NCI-H1092 (cell line): ENCODE measurements around the gene GPR180.
A peak's percentile ranks its signal among the peaks of the same experiment; 100 is the strongest.

Source experiments
- DNase-seq: peaks from one replicate; lab custom pipeline; 2025; lab: John Stamatoyannopoulos, UW

GPR180 gene

DNA sequence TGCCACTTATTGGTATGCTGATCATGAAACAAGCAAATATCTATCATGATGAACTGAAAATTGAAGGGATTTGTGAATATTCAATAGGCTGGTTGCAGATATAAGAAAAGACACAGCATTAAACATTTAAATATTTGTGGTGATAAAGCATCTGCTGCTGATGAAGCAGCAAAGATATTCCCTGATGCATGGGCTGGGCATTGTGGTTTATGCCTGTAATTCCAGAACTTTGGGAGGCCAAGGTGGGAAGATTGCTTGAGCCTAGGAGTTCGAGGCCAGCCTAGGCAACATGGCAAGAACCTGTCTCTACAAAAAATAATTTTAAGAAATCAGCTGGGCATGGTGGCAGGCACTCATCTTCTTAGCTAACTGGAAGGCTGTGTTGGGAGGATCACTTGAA, 54.5 kb downstream of the GPR180 start:
- DNase-seq, result no peak

DNA sequence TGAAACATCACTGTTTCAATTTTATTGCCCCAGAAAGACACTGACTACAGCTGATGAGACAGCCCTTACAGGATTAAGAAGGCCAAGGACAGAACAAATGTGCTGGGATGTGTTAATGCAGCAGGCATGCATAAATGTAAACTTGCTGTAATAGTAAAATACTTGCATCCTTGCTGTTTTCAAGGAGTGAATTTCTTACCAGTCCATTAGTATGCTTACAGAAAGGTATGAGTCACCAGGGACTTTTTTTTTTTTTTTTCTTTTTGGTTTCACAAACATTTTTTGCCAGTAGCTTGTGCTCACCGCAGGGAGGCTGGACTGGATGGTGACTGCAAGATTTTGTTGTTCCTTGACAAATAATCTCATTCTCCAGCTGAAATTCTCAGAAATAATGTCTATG, 55.1 kb downstream of the GPR180 start:
- no peak for DNase-seq

DNA sequence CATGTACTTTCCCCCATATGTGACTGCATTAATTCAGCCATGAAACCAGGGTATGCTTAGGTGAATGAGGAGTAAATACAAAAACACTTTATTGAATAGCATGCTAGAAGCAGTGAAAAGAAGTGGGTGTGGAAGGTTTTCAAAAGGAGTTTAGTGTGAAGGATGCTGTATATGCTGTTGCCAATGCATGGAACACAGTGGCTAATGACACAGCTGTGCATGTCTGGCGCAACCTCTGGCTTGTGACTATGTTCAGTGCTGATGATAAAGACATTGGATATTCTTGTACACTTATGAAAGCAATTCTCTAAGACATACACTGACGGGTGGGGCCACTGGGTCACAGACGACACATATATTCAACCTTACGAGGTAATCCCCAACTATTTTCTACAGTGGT, 55.5 kb downstream of the GPR180 start:
- DNase-seq, result no peak

GRCh38 chr13:94658926-94659597, 57.4 kb downstream of the GPR180 start:
- DNase-seq, result no peak

DNA sequence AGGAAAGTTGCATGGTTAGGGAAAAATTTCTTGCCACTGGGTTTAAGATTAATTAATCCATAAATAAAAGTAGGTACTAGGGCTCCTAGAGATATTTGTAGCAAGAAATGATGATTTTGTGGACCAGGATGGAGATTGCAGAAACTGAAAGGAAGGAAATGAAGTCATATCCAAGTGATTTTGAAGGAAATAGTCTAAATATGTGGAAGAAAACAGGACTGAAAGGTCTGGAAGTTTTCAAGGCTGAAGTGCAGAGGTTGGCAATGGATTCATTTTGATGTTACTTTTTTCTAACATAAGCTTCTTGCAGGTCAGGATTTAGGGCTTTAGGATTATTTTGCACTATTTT, 57.9 kb downstream of the GPR180 start:
- no peak for DNase-seq

- DNase-seq, result peak; percentile 18
Measured at GRCh38 chr13:94660695-94661326, 59.2 kb downstream of the GPR180 start.

DNA sequence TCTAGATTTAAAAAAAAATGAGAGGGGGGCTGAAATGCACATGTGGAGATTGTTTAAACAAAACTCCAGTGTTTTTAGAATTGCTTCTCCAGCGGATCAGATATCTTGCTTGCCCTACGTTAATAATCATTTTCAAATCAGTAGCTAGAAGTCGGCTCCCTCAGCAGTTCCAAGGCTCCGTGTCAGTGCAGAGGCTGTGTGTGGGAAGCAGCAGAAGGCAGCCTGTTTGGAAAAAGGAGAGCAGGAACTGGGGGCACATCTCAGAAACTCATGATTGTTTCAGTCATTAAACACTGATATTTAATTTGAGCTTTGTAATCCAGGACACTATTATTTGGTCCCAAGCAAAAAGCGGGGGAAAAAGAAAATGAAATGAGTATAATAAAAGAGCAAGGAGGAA, 59.7 kb downstream of the GPR180 start:
- DNase-seq, result no peak

DNA sequence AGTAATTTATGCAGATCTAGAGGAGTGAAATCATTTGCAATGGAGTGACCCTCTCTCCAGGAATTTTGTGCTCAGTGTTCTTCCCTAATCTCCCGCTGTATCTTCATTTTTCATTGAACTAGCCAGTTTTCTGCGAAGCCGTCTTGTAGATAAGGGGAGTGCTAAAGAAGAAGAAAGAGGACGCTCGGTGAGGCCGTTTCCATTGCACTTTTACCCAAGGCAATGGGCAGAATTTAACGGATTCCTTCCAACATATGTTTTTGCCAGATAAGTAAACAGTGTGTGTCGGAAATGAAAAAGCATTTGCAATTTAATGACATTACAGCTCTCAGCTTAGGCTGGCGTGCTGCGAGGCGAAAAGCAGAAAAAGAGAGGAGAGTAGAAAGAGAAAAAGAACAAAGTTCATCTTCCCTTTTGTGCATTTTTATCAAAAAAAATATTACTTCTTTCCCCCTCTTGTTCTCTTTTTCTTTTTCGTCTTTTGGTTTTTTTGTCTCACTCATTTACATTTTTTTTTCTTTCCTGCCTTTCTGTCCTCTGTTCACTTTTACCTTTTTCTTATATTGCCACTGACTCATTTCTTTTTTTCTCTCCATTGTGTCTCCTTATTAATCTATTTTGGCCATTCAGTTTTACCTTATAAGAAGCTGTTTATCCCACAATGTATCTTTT, 60.8 kb downstream of the GPR180 start:
- DNase-seq, result no peak

DNA sequence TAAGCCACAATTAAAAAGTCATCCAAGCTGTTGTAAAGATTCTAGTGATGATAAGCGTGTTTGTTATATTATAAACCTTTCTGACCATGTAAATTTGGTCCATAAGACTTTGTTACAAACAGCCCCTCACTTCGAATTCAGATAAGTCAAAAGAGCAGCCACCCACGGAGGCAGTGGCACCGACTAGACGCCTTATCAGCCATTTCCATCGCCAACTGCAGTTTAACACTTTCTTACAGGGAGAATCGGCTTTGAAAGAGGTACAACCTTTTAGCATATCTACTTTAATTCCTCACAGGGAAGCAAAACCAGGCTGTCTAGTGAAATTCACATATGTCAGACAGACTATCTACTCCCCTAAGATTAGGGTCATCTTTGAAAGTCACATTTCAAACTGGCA, 63.2 kb downstream of the GPR180 start:
- DNase-seq, result no peak

DNA sequence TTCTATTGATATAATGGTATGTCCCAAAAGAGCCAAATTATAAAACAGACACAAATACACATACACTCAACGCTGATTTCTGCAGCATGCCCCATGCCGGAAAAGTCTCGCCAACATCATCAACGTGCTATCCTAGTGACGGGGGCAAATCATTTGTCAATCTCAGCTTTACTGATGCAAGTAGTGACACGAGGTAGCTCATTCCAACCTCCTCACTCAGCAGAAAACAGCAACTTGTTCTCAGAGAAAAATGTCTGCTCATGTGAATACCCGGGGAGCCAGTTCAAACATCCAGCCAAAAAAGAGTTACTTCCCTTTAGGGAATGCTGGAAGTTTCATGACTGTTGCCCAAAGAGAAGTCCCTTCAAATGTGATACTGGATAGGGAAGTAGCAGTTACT, 64.4 kb downstream of the GPR180 start:
- DNase-seq, result no peak

DNA sequence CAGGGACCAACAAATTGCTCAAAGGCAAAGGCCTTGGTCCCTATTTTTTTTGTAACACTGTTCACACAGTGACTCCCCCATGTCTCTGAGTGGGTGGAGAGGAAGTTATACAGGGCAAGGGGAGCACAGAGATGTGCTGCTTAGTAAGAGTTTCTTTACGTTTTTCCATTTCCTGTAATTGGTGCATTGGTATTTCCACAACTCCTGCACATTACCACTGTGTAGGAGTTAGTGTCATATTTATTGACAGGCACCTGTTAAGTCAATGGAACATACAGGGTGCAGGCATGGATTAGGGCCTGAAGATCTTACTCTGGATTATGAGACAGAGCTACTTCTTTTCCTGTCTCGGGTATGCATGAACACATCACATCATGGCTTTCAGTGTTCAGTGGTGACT, 65.5 kb downstream of the GPR180 start:
- DNase-seq, result no peak

- DNase-seq, result no peak
Measured at GRCh38 chr13:94672400-94672799, 70.7 kb downstream of the GPR180 start.

DNA sequence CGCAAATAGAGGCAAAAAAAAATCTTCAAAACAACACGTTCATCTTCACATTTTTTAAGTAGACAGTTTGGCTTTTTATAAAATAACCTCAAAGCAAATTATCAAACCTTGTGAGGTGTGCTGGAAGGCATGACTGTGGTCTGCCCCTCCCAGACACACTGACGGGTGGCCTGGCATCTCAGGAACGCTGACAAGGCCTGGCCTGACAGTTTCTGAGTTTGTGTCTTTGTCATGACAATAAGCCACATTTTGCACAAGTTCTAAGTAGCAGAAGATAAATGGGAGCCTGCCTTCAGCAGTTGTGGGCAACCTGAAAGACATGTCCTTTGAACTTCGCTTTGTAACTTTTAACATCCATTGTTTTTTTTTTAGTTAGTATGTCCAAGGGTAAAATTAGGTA, 72.2 kb downstream of the GPR180 start:
- no peak for DNase-seq

DNA sequence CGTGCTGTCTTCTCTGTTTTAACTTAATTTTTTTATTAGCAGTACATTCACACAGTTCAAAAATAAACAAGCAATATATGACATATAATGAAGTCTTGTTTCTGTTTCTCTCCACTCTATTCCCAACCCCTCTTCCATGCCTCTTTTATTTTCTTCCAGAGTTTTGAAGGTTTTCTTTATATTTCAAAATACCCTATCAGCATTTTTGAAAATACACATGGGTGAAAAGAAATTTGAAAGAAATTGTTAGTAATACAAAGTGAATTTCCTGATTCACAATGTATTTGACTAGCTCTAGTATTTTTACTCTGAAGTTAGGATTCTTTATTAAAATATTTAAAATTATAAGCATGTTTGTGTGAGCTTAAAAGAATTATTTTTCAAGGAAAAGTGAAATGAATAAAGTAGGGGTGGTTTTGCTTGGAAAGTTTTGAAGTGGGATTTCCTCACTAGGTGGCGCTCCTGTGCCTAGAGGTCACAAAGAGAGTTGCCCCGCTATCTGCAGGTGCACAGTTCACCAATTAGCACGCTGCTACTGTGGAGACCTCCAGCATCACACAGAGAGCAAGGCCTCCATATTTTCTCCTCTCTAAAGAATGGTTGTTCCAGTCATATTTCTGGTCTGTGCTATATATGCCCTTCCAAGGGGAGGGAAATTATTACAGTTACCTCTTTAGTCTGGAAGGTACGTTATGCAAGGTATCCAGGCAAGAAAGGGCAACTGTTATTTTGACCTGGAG, 73.1 kb downstream of the GPR180 start:
- peak; percentile 87 for DNase-seq

DNA sequence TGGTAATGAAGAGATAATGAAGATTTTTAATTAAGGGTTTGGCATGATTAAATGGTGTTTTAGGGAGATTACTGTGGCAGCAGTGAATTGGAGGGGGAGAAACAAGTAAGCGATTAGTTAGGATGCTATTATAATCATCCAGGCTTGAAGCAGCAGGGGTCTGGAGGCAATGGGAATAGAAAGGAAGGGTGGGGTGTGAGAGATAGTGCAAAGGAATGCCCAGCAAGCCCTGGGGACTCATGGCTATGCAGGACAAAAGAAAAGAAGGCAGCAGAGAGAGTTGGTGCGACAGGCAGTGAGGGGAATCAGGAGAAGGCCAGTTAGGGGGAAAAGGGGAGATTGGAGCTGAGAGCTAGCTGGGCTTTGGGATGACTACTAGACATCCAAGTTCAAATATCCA, 76.1 kb downstream of the GPR180 start:
- DNase-seq, result no peak

GRCh38 chr13:94678845-94679244, 77.2 kb downstream of the GPR180 start:
- DNase-seq, result no peak

GRCh38 chr13:94679614-94680013, 78.0 kb downstream of the GPR180 start:
- DNase-seq, result no peak

DNA sequence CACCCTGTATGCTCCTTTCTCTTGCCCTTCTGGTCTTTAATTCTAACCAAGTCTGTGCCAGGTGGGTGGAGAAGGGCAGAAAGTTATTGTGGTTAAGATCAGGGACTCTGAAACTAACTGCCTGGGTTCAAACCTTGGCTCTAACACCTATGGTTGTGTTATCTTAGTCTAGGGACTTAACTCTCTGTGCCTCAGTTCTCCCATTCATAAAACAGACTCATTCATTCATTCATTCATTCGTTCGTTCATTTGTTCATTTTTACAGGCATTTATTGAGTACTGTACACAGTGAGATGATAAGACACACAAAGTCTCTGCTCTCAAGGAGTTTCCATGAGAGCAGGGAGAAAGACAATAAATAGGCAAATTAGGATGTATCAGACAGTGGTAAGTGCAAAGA, 80.6 kb downstream of the GPR180 start:
- DNase-seq, result no peak

- DNase-seq, result no peak
Measured at GRCh38 chr13:94683409-94683808, 81.8 kb downstream of the GPR180 start.
